ENCODE data around the gene GPR15LG.

DNA sequence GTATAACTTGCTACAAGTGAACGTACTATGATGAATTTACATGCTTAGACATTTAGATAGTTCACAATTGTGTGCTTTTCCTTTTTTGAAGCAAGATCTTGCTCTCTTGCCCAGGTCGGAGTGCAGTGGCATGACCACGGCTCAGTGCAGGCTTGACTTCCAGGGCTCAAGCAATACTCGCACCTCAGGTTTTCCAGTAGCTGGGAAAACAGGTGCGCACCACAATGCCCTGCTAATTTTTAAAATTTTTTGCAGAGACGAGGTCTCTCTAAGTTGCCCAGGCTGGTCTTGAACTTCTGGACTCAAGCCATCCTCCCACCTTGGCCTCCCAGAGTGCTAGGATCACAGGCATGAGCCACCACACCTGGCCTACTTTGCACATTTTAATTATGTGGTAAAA, 1.8 kb downstream of the GPR15LG start:
- TF ChIP-seq CTCF (IDR thresholded peaks at IDR 0.05; ENCODE audit: extremely low read depth in 1 of 2, insufficient read depth in 1 of 2, low read depth in 1 of 2, low read length in 2 of 2) (no peak), POLR2AphosphoS5 (IDR thresholded peaks at IDR 0.05; ENCODE audit: insufficient read depth, low read depth, low read length) (no peak), POLR2A (IDR thresholded peaks at IDR 0.05; ENCODE audit: low read depth, low read length) (no peak), EZH2 (IDR thresholded peaks at IDR 0.05; ENCODE audit: borderline replicate concordance, low read depth, low read length, severe bottlenecking) (no peak), FOS (IDR thresholded peaks at IDR 0.05; ENCODE audit: borderline replicate concordance, insufficient read depth, low read length) (no peak), JUN (IDR thresholded peaks at IDR 0.05; ENCODE audit: borderline replicate concordance, insufficient read depth, insufficient read length, low read depth) (no peak)
- TF ChIP-seq, protein P1, sequence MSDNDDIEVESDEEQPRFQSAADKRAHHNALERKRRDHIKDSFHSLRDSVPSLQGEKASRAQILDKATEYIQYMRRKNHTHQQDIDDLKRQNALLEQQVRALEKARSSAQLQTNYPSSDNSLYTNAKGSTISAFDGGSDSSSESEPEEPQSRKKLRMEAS (IDR thresholded peaks at IDR 0.05; ENCODE audit: insufficient read depth, insufficient read length) = no peak

Measured in endothelial cell of umbilical vein (primary cell).